ENCODE measurements around the gene KCNJ10.

Gene KCNJ10

DNA sequence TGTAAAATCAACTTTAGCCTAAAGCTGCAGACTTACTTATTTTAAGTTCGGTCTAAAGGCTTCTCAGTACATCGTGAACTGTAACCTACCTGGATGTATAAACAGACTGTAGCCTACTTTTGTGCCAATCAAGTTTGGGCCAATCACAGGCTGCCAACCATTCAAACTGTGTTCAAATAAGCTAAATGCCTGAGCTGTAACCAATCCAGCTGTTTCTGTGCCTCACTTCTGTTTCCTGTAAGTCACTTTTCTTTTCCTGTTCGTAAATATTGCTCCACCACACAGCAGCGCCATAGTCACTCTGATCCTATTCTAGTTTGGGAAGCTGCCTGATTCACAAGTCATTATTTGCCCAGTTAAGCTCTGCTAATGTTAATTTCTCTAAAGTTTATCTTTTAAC is 78.4 kb downstream of the KCNJ10 start:
- DNase-seq (ENCODE audit: low read depth in 3 of 3) = no peak

- no peak for DNase-seq (ENCODE audit: low read depth in 3 of 3)
These were observed 80.0 kb downstream of the KCNJ10 start for GRCh38 chr1:159990005-159990404.

DNA sequence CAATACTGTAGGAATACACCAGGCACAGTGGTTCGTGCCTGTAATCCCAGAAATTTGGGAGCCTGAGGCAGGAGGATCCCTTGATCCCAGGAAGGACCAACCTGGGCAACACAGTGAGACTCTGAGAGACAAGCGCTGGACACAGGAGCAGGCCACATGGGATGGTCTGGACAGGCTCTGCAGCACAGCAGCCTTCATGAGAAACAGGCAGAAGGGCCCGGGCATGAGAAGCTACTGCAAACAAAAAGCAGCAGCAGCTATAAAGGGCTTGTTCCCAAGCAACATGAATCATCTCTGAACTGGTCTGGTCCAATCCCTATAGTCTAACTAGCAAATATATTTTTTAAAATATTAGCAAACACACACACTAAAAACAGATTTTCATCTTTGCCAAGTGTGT is 80.4 kb downstream of the KCNJ10 start:
- no peak for DNase-seq (ENCODE audit: low read depth in 3 of 3)

DNA sequence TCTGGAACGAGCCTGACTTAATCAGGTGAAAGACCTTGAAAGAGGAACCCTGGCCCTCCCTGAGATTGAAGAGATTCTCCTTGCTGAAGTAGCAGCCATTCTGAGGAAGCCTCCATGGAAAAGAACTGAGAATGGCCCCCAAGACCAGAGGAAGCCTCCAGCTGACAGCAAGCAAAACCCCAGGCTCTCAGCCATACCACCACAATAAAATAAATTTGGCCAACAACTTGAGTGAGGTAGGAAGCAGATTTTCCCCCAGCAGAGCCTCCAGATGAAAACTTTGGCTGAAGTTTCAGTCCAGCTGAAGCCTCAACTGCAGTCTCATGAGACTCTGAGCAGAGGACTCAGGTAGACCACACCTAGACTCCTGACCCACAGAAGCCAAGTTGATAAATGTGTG is 82.0 kb downstream of the KCNJ10 start:
- DNase-seq (ENCODE audit: low read depth in 3 of 3) = no peak

- DNase-seq (ENCODE audit: low read depth in 3 of 3) = no peak
These were observed 82.8 kb downstream of the KCNJ10 start for GRCh38 chr1:159987186-159987585.

GRCh38 chr1:159986531-159986930 is 83.4 kb downstream of the KCNJ10 start:
- no peak for DNase-seq (ENCODE audit: low read depth in 3 of 3)

DNA sequence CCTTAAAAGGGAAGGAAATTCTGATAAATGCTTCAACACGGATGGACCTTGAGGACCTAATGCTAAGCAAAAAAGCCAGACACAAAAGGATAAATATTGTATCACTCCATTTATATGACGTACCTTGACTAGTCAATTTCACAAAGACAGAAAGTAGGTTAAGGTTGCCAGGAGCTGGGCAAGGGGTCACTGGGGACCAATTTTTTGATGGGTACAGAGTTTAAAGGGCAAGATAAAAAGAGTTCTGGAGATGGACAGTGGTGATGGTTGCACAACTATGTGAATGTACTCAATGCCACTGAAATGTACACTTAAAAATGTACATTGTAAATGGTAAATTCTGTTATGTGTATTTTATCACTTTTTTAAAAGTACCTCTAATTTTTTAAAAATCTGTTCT is 83.9 kb downstream of the KCNJ10 start:
- no peak for DNase-seq (ENCODE audit: low read depth in 3 of 3)

DNA sequence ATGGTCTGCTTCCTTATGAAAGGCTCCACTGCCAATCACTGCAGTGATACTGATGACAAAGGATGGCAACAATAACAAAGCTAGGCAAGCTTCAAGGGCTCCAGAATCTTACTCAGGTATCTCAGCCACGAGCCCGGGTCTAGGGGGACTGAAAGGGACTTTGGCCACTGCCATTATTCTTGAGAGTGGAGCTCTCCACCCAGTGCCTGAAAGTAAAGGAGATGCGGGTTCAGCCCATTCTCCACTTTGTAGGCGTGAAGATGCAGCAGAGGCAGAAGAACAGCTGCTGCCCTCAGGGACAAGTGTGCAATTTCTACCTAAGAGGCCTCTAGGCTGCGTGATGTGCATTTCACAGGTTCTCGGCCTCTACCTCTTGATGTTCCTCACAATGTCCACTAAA is 84.5 kb downstream of the KCNJ10 start:
- DNase-seq (ENCODE audit: low read depth in 3 of 3) = no peak

DNA sequence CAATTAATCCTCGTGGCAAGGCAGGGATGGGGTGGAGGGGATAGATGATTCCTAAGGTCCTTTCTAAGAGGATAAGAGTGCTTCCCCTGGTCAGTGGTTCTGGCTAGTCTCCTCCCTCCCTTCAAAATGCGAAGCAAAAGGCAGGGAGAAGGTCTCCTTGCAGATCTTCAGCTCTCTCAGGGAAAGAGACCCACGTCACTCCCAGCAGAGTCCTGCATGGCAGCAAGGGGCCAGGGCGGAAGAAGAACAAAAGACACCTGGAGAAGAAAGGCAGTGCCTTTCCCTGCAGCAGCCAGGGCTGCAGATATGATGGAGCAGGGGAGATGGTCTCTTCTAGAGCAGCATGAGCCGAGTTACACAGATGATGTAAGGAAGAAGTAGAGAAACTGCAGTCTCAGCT is 86.3 kb downstream of the KCNJ10 start:
- DNase-seq (ENCODE audit: low read depth in 3 of 3) = no peak

DNA sequence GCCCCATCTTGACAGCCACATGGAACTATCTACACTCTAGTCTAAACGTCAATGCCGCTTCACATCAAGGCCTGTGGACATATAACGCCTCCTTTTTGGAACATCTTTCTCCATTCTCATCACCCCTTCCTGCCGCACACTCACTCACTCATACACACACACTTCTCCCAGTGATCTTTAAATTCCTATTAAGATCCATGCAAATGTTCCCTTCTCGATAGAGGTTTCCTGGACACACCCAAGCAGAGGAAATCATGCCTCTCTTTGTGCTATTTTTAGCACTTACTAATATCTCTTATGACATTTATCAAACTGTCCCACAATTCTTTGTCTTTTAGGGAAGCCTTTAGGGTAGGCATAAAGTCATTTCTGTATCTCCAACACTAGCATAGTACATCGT is 87.7 kb downstream of the KCNJ10 start:
- no peak for DNase-seq (ENCODE audit: low read depth in 3 of 3)

DNA sequence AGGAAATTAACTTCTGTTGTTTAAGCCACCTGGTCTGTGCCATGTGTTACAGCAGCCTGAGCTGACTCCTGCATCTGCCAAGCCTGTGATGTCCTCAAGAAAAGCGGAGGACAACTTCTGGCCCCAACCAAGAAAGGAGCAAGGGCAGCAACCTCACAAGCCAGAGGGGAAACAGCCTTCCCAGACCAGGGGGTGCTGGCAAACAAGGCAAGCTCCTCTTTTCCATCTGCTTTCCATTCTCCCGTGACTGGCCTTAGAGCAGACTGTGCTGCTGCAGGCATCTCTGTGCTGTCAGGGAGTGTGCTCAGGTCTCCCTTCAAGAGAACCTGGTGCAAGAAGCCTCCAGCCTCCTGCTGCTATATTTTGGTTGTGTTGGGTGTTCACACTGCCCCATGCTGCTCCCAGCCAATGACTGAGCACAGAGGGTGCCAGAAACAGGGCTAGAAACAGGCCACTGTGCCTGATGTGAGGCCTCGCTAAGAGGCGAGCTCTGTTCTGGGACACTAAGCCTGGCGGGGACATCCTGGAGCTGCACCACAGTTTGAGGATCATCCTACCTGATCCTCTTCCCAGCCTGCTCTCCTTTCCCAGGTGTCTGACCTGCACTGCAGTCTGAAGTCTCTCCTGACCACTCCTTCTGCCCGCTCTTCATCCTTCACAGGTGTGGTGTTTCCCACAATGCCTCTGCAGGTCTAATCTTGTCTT is 88.5 kb downstream of the KCNJ10 start:
- DNase-seq (ENCODE audit: low read depth in 3 of 3) = no peak

- DNase-seq (ENCODE audit: low read depth in 3 of 3) = no peak
These were observed 89.2 kb downstream of the KCNJ10 start for GRCh38 chr1:159980786-159981185.

DNA sequence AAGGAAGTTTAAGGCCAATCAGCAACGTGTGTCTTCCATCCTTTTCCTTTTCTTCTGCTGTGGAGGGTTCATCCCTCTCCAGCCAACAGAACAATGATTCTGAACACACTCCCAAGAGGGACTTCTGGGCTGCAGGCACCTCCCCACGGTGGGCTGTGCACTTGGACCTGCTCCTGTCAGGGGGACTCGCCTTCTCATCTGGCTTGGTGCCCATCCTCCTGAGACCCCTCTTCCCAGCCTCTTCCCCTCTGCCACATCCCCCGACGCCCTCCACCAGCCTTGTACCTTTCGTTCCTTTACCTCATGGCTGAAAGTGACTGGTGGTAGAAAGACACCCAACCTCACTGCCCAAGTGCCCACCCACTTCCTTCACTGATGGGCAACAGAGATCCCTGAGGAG is 89.9 kb downstream of the KCNJ10 start:
- no peak for DNase-seq (ENCODE audit: low read depth in 3 of 3)

- DNase-seq (ENCODE audit: low read depth in 3 of 3) = no peak
These were observed 90.7 kb downstream of the KCNJ10 start for GRCh38 chr1:159979257-159979656.

DNA sequence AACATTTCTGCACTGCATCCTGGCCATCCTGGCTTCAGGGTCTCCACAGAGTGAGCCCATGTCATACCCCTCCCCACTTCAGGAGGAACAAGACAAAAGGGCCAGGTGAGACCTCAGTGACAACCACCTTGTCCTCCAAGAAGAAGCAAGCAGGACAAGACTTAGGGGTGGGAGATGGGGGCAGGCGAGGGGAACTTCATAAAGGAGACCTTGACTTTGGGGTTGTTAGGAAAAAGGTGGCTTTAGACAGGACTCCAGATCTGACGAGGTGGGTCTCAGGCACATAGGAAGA is 91.9 kb downstream of the KCNJ10 start:
- no peak for DNase-seq (ENCODE audit: low read depth in 3 of 3)

GRCh38 chr1:159977364-159978106 is 92.4 kb downstream of the KCNJ10 start:
- no peak for DNase-seq (ENCODE audit: low read depth in 3 of 3)

DNA sequence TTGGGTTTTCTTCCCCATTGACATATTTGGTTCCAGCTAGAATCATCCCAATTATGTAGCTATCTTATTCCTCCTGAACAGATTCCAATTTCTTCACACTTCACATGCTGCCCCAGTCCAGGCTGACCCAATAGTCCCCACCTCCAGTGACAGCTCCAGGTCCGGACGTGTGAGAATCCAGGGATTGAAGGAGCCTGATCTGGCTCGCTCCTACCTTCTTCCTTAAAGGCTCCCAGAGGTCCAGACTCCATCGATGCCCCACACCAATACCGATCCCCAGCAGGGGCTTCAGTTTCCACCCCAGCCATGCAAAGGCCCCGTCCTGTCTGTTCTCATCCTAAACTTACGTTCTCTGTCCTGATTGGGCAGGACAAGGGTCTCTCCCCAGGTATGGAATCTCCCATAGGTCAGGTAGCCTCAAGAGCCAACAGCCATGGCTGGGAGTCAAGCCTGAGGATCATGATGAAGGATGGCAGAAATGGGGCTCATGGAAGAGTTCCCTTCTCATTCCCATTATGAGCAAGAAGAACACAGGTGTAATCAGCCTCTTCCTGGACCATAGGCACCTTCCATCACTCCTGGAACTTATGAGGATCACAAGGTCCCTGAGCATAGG is 95.5 kb downstream of the KCNJ10 start:
- no peak for DNase-seq (ENCODE audit: low read depth in 3 of 3)

DNA sequence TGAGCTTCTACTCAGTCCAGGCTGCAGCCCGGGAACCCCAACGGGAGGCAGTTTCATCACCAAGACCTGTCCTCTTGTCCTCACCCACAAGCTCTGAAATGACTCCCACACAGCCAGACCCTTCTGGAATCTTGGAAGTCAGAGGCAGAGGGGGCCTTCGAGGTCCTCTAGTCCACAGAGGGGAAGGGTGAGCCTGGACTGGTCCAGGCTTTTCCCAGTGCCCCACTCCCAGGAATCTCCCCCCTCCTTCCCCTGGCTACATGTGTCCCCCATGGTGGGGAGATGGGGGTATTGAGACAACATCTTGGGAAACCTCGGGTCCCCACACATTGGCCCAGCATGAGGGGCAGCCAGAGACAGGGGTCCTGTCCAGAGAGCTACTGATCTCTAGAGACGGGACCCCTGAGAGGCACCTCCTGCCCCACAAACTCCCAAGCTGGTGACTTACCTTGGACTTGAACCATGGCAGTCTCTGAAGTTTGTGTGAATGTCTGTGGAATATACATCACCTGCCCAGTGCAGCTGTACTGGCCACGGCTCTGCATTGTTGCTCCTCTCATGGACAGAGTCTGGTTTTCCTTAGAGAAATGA is 96.5 kb downstream of the KCNJ10 start:
- DNase-seq (ENCODE audit: low read depth in 3 of 3) = no peak

DNA sequence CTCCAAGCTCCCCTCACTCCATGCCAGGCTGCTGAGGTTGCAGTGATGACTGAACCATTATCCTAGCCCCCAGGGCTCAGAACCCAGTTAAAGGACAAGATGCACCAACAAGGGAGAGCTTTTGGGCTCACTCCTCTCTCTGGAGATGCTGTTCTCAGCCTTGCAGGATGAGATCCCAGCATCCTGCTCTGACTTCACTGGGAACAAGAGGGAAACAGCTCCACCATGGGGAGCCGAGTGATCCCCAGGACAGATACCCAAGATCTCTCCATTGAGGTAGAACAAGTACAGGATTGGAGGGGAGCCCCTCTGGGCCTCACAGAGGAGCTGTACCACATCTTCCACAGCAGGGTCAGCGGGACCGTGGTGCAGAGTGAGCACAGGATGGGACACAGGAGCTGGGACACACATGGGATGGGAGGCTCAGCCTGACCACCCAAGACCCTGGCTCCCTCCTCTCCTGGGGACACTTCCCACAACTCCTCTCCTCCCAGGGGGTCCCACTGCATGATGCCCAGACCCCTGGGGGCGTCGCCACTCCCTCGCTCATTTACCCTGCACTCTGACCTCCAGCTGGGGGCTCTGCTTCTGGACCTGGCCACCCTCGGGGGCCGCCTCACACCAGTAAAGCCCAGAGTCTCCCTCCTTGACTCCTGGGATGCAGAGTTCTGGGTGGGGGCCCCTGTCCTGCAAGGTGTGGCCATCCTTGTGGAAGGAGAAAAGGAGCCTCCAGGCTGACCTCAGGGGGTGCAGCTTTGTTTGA is 97.3 kb downstream of the KCNJ10 start:
- no peak for DNase-seq (ENCODE audit: low read depth in 3 of 3)

DNA sequence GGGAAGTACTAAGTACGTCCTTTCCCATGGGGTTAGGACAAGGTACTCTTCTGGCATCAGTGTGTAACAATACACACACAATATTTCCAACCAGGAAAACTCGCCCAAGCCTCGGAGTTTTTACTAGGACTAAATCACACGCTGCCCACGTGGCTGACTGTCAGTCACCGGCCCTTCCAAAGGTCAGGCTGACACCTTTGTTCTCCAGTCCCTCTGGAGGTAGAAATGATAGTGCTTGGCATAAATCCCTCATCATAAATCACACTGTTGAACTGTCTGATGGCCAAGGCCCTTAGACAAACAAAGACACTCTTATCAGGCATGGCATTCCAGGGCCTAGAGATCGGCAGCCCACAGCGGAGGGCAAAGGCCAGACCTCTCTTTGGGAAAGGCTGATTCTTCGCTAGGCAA is 99.0 kb downstream of the KCNJ10 start:
- no peak for DNase-seq (ENCODE audit: low read depth in 3 of 3)

DNA sequence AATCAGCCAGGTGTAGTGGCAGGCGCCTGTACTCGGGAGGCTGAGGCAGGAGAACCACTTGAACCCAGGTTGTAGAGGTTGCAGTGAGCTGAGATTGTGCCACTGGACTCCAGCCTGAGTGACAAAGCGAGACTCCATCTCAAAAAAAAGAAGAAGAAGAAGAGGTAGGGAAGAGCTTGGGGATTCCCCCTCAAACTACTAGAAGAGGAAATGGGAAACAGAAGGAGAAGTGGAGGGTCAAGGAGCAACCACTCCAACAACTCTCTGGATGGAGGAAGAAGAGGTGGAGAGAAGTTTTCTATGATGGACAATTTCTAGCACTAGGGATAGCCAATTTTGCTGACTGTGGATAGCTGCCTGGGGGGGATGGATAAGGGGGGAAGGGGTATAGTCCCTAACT is 101.1 kb downstream of the KCNJ10 start:
- no peak for DNase-seq (ENCODE audit: low read depth in 3 of 3)

- no peak for DNase-seq (ENCODE audit: low read depth in 3 of 3)
These were observed 104.7 kb downstream of the KCNJ10 start for GRCh38 chr1:159965263-159965662.
